K562 (cell line): ENCODE data around the gene TMEM131L. TPM values are rescaled to one million over a fixed set of nuclear protein-coding genes. Genes with fewer than 3 reads are reported as not detected.

Source experiments
- CREBBP ChIP-seq: IDR thresholded peaks from one replicate; pipeline ENCODE4 v1.6.1; 2012; ENCODE audit warnings: low read depth, mild to moderate bottlenecking, control low read depth, inconsistent platforms, low read length
- GATAD2A ChIP-seq: fragments of 450-650 bp; IDR thresholded peaks from 2 replicates; pipeline ENCODE4 v1.6.1; 2017
- POLR3G ChIP-seq: IDR thresholded peaks from 2 replicates; pipeline ENCODE4 v1.6.1; 2011; ENCODE audit not compliant: insufficient read length, insufficient replicate concordance; ENCODE audit errors: extremely low read depth
- SETDB1 ChIP-seq: IDR thresholded peaks from one replicate; pipeline ENCODE4 v1.6.1; 2012; ENCODE audit warnings: low read length, control low read depth, inconsistent platforms
- SIX5 ChIP-seq, 2 experiments: IDR thresholded peaks; 2 replicates each; pipeline ENCODE4 v1.6.1; 2011; ENCODE audit warnings: low read length in 2 of 2, borderline replicate concordance in 1 of 2, low read depth in 1 of 2, mild to moderate bottlenecking in 1 of 2, moderate library complexity in 1 of 2; ENCODE audit not compliant: insufficient read depth in 1 of 2
- SMC3 ChIP-seq: conservative IDR thresholded peaks from 2 replicates; pipeline ENCODE4 v1.6.1; 2011; ENCODE audit warnings: low read depth, low read length, improper control_type of control experiment; ENCODE audit not compliant: insufficient read depth
- XRCC3 ChIP-seq: fragments of 450-650 bp; IDR thresholded peaks from 2 replicates; pipeline ENCODE4 v1.6.1; 2017; ENCODE audit warnings: mild to moderate bottlenecking, moderate library complexity
- ZBTB40 ChIP-seq, 2 experiments: fragments of 450-650 bp in 1 of 2; sonication (generic) in 1 of 2; formaldehyde crosslinking in 1 of 2; IDR thresholded peaks; 2 replicates each; pipeline versions ENCODE4 v1.7.1 to v1.9.0; 2016 to 2022; ENCODE audit warnings: inconsistent platforms in 1 of 2, mild to moderate bottlenecking in 1 of 2, missing genetic modification reagents in 1 of 2
- ZFP30 ChIP-seq: fragments of 250-450 bp; sonication (Bioruptor Pico); IDR thresholded peaks from 2 replicates; pipeline ENCODE4 v1.8.0; 2022; ENCODE audit warnings: moderate library complexity, mild to moderate bottlenecking, inconsistent platforms, borderline replicate concordance
- ZNF224 ChIP-seq: sonication (generic); formaldehyde crosslinking; IDR thresholded peaks from 2 replicates; pipeline ENCODE4 v1.8.0; 2022; ENCODE audit warnings: mild to moderate bottlenecking, missing genetic modification reagents
- polyA plus RNA-seq, 8 experiments: library from polyadenylated mRNA; depleted of rRNA in 4 of 8; stranded (reverse) in 5 of 8; unstranded in 3 of 8; fragments of >200 nt; fragmentation: Nextera tagmentation in 2 of 8; fragmentation: Illumina TruSeq in 1 of 8; extraction: Ambion mirVana in 2 of 8; extraction: Trizol in 1 of 8; gene quantifications; 2 replicates each; pipeline versions ENCODE4 v1.2.1 to v1.2.3, GENCODE V29; 2011 to 2014; ENCODE audit warnings: inconsistent platforms in 1 of 8, missing spikeins in 1 of 8
- total RNA-seq, 7 experiments: library from RNA; depleted of rRNA in 6 of 7; stranded (reverse); fragments of >200 nt in 6 of 7; fragmentation: Illumina TruSeq in 2 of 7; extraction: Trizol in 2 of 7; gene quantifications; 2 replicates each; pipeline versions ENCODE4 v1.2.1 to v1.2.3, GENCODE V29; 2011 to 2021; ENCODE audit warnings: low replicate concordance in 1 of 7

Gene TMEM131L
- total and polyA plus RNA-seq, 9 of the 15 experiments (the other 6 are each of a cell fraction or from before 2014, with no cell fraction given) = 1.2 to 20.8 (median 12.9) TPM

DNA sequence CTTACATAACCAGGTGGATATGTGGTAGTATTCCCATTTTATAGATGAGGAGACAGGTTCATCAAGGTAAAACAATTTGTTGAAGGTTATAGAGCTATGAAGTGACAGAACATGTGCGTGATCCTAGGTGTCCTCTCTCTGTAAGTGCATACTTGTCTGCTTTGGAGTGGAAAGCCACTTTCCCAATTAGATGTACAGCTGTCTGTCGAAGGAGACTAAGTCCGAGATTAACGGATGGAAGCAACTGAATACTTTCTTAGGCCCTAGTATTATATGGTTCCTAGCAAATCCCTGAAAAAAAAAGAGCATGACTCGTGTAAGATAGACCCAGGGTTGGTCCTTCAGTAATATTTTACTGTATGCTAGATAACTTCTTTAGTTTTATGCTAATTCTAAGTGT lies 19.7 kb downstream of the TMEM131L start (continued):
- TF ChIP-seq ZBTB40 (IDR thresholded peaks at IDR 0.05) (no peak), ZBTB40 (CRISPR knock-in tag; IDR thresholded peaks at IDR 0.05) (no peak), SETDB1 (no peak), SIX5 (IDR thresholded peaks at IDR 0.05; ENCODE audit: borderline replicate concordance in 1 of 2, insufficient read depth in 1 of 2, low read depth in 1 of 2, low read length in 2 of 2) (no peak), CREBBP (no peak), POLR3G (no peak), SMC3 (no peak), XRCC3 (no peak), ZNF224 (no peak), ZFP30 (CRISPR knock-in tag) (no peak), GATAD2A (no peak)
